ENCODE results near the gene FOSL2.

The FOSL2 gene

GRCh38 chr2:28413899-28414295 is 21.2 kb downstream of the FOSL2 start:
- no peak for DNase-seq

- DNase-seq: no peak
Measured at GRCh38 chr2:28414583-28414982, 21.9 kb downstream of the FOSL2 start.

GRCh38 chr2:28415010-28415409 is 22.4 kb downstream of the FOSL2 start:
- DNase-seq: no peak

GRCh38 chr2:28415715-28416114 is 23.1 kb downstream of the FOSL2 start:
- no peak for DNase-seq

- no peak for DNase-seq
Measured at GRCh38 chr2:28419003-28419402, 26.3 kb downstream of the FOSL2 start.

- no peak for DNase-seq
Measured at GRCh38 chr2:28419443-28420270, 27.0 kb downstream of the FOSL2 start.

- no peak for DNase-seq
Measured at GRCh38 chr2:28420722-28421121, 28.1 kb downstream of the FOSL2 start.

- no peak for DNase-seq
Measured at GRCh38 chr2:28422908-28423741, 30.5 kb downstream of the FOSL2 start.

GRCh38 chr2:28423856-28424605 is 31.4 kb downstream of the FOSL2 start:
- DNase-seq: no peak

- no peak for DNase-seq
Measured at GRCh38 chr2:28424799-28425463, 32.3 kb downstream of the FOSL2 start.

- no peak for DNase-seq
Measured at GRCh38 chr2:28425464-28425835, 32.8 kb downstream of the FOSL2 start.

GRCh38 chr2:28427741-28428415 is 35.2 kb downstream of the FOSL2 start:
- no peak for DNase-seq

- no peak for DNase-seq
Measured at GRCh38 chr2:28428486-28428885, 35.8 kb downstream of the FOSL2 start.

- no peak for DNase-seq
Measured at GRCh38 chr2:28429636-28430376, 37.1 kb downstream of the FOSL2 start.

- DNase-seq: no peak
Measured at GRCh38 chr2:28430377-28430765, 37.7 kb downstream of the FOSL2 start.

- DNase-seq: no peak
Measured at GRCh38 chr2:28430788-28431418, 38.2 kb downstream of the FOSL2 start.

- no peak for DNase-seq
Measured at GRCh38 chr2:28431741-28432140, 39.1 kb downstream of the FOSL2 start.

- DNase-seq: no peak
Measured at GRCh38 chr2:28432362-28432761, 39.7 kb downstream of the FOSL2 start.

GRCh38 chr2:28433215-28433614 is 40.6 kb downstream of the FOSL2 start:
- DNase-seq: no peak

- no peak for DNase-seq
Measured at GRCh38 chr2:28433935-28434599, 41.4 kb downstream of the FOSL2 start.
